CD4-positive, alpha-beta T cell (primary cell): ENCODE measurements around the gene SNN. TPM values are rescaled to one million over a fixed set of nuclear protein-coding genes. Genes with fewer than 3 reads are reported as not detected.
A peak's percentile ranks its signal among the peaks of the same experiment; 100 is the strongest.

Source experiments
- ATAC-seq: fragments of 200-7000 bp; cut with Tn5 transposase; one replicate; pipeline ENCODE4 v1.10.0; 2022; ENCODE audit warnings: mild to moderate bottlenecking; ENCODE audit not compliant: poor library complexity
- CTCF ChIA-PET: fragments of 350-600 bp; sonication (Branson Sonifier 250); formaldehyde crosslinking; loops from one replicate; lab custom pipeline; 2021; ENCODE audit warnings: antibody characterized with exemption, inconsistent platforms; lab: Charles Lee
- POLR2A ChIA-PET: fragments of 350-600 bp; sonication (Branson Sonifier 250); formaldehyde crosslinking; loops from one replicate; lab custom pipeline; 2021; ENCODE audit warnings: antibody characterized with exemption, inconsistent platforms; lab: Charles Lee
- DNase-seq, 14 experiments: peaks; one replicate each; pipeline ENCODE4 v3.0.0-alpha.2; 2013 to 2020; ENCODE audit warnings: mixed read lengths in 2 of 14
- H3K27ac ChIP-seq, 2 donors: one replicate each; pipeline versions ENCODE4 v1.5.1 to v1.7.0; 2013; ENCODE audit warnings: low read length in 2 of 2, low read depth in 1 of 2, mild to moderate bottlenecking in 1 of 2
- H3K27me3 ChIP-seq, 2 experiments: 1 replicate in 1 of 2; 2 replicates in 1 of 2; pipeline versions ENCODE4 v1.6.1 to v1.7.0; 2013; ENCODE audit warnings: low read length in 2 of 2, control low read depth in 1 of 2, mild to moderate bottlenecking in 1 of 2, moderate library complexity in 1 of 2; ENCODE audit not compliant: insufficient read depth in 2 of 2, control insufficient read depth in 1 of 2
- H3K36me3 ChIP-seq: one replicate; pipeline ENCODE4 v1.6.1; 2013; ENCODE audit warnings: low read length, control low read depth; ENCODE audit not compliant: insufficient read depth
- H3K4me1 ChIP-seq: one replicate; pipeline ENCODE4 v1.6.1; 2013; ENCODE audit warnings: low read length, control low read depth; ENCODE audit not compliant: insufficient read depth
- H3K4me3 ChIP-seq: one replicate; pipeline ENCODE4 v1.5.1; 2013; ENCODE audit warnings: mild to moderate bottlenecking, low read length, moderate library complexity
- H3K9me3 ChIP-seq, 2 experiments: 1 replicate in 1 of 2; 2 replicates in 1 of 2; pipeline versions ENCODE4 v1.6.1 to v1.7.0; 2013; ENCODE audit warnings: low read length in 2 of 2, mild to moderate bottlenecking in 2 of 2, control low read depth in 1 of 2, moderate library complexity in 1 of 2; ENCODE audit not compliant: control insufficient read depth in 1 of 2, insufficient read depth in 1 of 2
- H3K27ac Mint-ChIP-seq: one replicate; pipeline ENCODE4 v1.8.0; 2020; ENCODE audit warnings: mixed read lengths
- H3K27me3 Mint-ChIP-seq: one replicate; pipeline ENCODE4 v1.8.0; 2021; ENCODE audit warnings: mixed read lengths
- H3K36me3 Mint-ChIP-seq: one replicate; pipeline ENCODE4 v1.8.0; 2021; ENCODE audit warnings: low read depth, mixed read lengths
- H3K4me1 Mint-ChIP-seq: one replicate; pipeline ENCODE4 v1.8.0; 2021; ENCODE audit warnings: low read depth, mixed read lengths
- H3K4me3 Mint-ChIP-seq: one replicate; pipeline ENCODE4 v1.8.0; 2020; ENCODE audit warnings: mild to moderate bottlenecking, mixed read lengths
- H3K9me3 Mint-ChIP-seq: one replicate; pipeline ENCODE4 v1.8.0; 2020; ENCODE audit warnings: mixed read lengths
- CTCF ChIP-seq: fragments of 200-600 bp; IDR thresholded peaks from one replicate; pipeline ENCODE4 v1.8.0; 2022; ENCODE audit warnings: antibody characterized with exemption, mild to moderate bottlenecking
- intact Hi-C, 2 experiments: fragments of 100-400 bp; cut with DNase I in 1 of 2; cut with micrococcal nuclease in 1 of 2; formaldehyde crosslinking; loops; one replicate each; pipeline versions ENCODE4 v1.15.1 to v1.9.0; 2023 to 2025; cut with DNase I, micrococcal nuclease
- total RNA-seq, 174 experiments: library from RNA in 2 of 174; stranded (reverse) in 2 of 174; gene quantifications; one replicate each; pipeline ENCODE4 v1.2.3 and lab custom pipeline; 2021 to 2026

Gene SNN
- total RNA-seq, 2 experiments from 2014 or later, result 76.3 to 79.7 TPM

GRCh38 chr16:11627292-11627663 is 41.0 kb upstream of the SNN start:
- Histone ChIP-seq H3K27me3 (no peaks in the 10 kb centered on the region), H3K4me3 (no peak overlapping the region), H3K36me3 (no peaks in the 10 kb centered on the region), H3K9me3 (no peaks in the 10 kb centered on the region), H3K4me1 (peaks cover 50% of the 10 kb centered on the region), H3K27ac (no peak overlapping the region)
- no peak for TF ChIP-seq CTCF
- ATAC-seq, result no peak
- Mint-ChIP-seq H3K27me3 (no peaks in the 10 kb centered on the region), H3K27ac (no peak overlapping the region), H3K36me3 (no peaks in the 10 kb centered on the region), H3K4me1 (peaks cover 53% of the 10 kb centered on the region), H3K9me3 (no peaks in the 10 kb centered on the region), H3K4me3 (no peak overlapping the region)
- ChIA-PET CTCF (interaction anchor here (0.6 to 1.3 kb wide), 3 partner anchors 14 to 284 kb away, joined by 3 read pairs; no protein-coding TSS in a partner anchor), POLR2A (no interaction called here)
- no peak for DNase-seq
- intact Hi-C loops, result no loop called here

- H3K27ac ChIP-seq, result no peak overlapping the region
- Mint-ChIP-seq H3K27ac (peak overlapping the region; percentile 42), H3K27me3 (no peaks in the 10 kb centered on the region), H3K9me3 (no peaks in the 10 kb centered on the region), H3K36me3 (no peaks in the 10 kb centered on the region), H3K4me3 (no peak overlapping the region), H3K4me1 (peaks cover 47% of the 10 kb centered on the region)
- POLR2A ChIA-PET, result no interaction called here
- peaks cover 47% of the 10 kb centered on the region for H3K4me1 ChIP-seq
- ATAC-seq (no peak), DNase-seq (no peak)
- H3K9me3 ChIP-seq, result no peaks in the 10 kb centered on the region
- H3K36me3 ChIP-seq, result no peaks in the 10 kb centered on the region
- H3K27me3 ChIP-seq, result no peaks in the 10 kb centered on the region
- intact Hi-C loops, result no loop called here
- no peak overlapping the region for H3K4me3 ChIP-seq
- TF ChIP-seq CTCF, result no peak
- CTCF ChIA-PET, result interaction anchor here (1.1 to 1.3 kb wide), 2 partner anchors 13 to 96 kb away, joined by 3 read pairs; no protein-coding TSS in a partner anchor
Measured at GRCh38 chr16:11627822-11628457, 40.3 kb upstream of the SNN start.

- peaks cover 34% of the 10 kb centered on the region for H3K4me1 ChIP-seq
- DNase-seq, result peak in 3 of 14 experiments; percentile 24 to 45 (median 41)
- no peaks in the 10 kb centered on the region for H3K36me3 ChIP-seq
- H3K27me3 Mint-ChIP-seq, result no peaks in the 10 kb centered on the region
- H3K4me3 ChIP-seq, result no peak overlapping the region
- H3K4me1 Mint-ChIP-seq, result peaks cover 51% of the 10 kb centered on the region
- TF ChIP-seq CTCF, result no peak
- no peaks in the 10 kb centered on the region for H3K9me3 Mint-ChIP-seq
- H3K9me3 ChIP-seq, result no peaks in the 10 kb centered on the region
- H3K27ac ChIP-seq, result no peak overlapping the region
- no peaks in the 10 kb centered on the region for H3K27me3 ChIP-seq
- H3K4me3 Mint-ChIP-seq, result peak overlapping the region; percentile 8
- CTCF ChIA-PET, result interaction anchor here (1.6 kb wide), 1 partner anchor 97 kb away, joined by 7 read pairs; no protein-coding TSS in a partner anchor
- H3K36me3 Mint-ChIP-seq, result no peaks in the 10 kb centered on the region
- POLR2A ChIA-PET, result interaction anchor here (0.9 to 2.4 kb wide), 4 partner anchors 8 to 73 kb away, joined by 3 to 18 read pairs (median 5); no protein-coding TSS in a partner anchor
- peak overlapping the region; percentile 70 for H3K27ac Mint-ChIP-seq
- intact Hi-C loops, result no loop called here
- peak; percentile 52 for ATAC-seq
Measured at GRCh38 chr16:11629071-11630030, 38.9 kb upstream of the SNN start.
